LNCAP (cell line): ENCODE measurements around the gene RNF39.

Experiments
- TF ChIP-seq, protein P1 (sequence below): fragments of 450-650 bp; IDR thresholded peaks from 2 replicates; pipeline ENCODE4 v1.5.1; 2017; ENCODE audit warnings: mild to moderate bottlenecking

RNF39 gene

DNA sequence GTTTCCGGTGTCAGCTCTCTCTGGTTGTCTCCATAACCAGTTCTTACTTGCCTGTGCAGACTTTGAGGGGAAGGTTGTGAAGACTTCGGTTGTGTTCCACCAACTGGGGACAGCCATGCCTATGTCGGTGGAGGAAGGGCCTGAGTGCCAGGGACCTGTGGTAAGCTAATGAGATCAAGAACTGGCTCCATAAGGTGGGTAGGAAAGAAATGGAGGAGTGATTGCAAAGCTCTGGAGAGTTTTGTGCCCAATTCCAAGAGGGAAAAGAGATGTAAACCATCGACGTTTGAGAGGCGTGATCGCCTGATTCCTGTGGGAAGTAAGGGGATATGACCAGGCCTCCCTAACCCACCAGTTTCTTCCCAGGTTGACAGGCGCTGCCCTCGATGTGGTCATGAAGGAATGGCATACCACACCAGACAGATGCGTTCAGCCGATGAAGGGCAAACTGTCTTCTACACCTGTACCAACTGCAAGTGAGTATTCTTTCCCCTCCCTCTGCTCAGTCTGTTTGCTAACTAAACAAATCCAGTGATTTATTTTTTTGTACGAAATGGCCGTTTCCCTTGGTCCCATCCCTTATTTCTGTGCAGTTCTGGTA lies 13.6 kb downstream of the RNF39 start:
- TF ChIP-seq, protein P1, sequence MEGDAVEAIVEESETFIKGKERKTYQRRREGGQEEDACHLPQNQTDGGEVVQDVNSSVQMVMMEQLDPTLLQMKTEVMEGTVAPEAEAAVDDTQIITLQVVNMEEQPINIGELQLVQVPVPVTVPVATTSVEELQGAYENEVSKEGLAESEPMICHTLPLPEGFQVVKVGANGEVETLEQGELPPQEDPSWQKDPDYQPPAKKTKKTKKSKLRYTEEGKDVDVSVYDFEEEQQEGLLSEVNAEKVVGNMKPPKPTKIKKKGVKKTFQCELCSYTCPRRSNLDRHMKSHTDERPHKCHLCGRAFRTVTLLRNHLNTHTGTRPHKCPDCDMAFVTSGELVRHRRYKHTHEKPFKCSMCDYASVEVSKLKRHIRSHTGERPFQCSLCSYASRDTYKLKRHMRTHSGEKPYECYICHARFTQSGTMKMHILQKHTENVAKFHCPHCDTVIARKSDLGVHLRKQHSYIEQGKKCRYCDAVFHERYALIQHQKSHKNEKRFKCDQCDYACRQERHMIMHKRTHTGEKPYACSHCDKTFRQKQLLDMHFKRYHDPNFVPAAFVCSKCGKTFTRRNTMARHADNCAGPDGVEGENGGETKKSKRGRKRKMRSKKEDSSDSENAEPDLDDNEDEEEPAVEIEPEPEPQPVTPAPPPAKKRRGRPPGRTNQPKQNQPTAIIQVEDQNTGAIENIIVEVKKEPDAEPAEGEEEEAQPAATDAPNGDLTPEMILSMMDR = no peak

DNA sequence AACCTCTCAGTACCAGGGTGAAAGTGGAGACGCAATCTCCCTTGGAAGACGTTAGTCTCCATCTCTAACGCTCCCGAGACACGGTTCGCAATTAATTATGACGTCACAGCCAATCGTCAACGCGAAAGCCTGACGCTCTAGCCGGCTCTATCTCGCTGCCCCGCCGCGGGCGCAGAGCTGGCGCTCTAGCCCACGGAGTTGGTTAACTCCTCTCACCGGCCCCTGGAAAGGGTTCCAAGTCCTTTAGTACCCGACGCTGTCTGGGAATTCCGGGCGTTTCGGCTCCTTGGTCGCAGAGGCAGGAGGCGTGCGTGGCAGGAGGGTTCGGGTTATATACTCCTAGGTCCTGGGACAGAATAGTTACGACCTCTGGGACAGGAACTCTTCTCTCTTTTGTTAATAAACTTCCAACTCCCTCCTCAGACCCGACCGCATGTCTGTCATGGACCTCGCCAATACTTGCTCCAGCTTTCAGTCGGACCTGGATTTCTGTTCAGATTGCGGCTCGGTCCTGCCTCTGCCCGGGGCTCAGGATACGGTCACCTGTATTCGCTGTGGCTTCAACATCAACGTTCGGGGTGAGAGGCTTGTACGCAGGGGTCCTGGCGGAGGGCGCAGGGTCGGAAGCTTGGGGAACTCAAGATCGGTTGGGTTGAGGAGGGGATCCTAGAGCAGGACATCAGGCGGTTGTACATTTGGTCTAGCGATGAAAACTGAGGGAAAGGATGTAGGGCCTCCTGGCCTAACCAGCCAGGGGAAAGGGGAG lies 14.3 kb downstream of the RNF39 start, which contains the start of gene POLR1H:
POLR1H (plus strand) TSS at position 174 of the 766 bp plus-strand sequence; CDS start at position 434, 260 bp downstream.
- TF ChIP-seq, protein P1 = no peak

DNA sequence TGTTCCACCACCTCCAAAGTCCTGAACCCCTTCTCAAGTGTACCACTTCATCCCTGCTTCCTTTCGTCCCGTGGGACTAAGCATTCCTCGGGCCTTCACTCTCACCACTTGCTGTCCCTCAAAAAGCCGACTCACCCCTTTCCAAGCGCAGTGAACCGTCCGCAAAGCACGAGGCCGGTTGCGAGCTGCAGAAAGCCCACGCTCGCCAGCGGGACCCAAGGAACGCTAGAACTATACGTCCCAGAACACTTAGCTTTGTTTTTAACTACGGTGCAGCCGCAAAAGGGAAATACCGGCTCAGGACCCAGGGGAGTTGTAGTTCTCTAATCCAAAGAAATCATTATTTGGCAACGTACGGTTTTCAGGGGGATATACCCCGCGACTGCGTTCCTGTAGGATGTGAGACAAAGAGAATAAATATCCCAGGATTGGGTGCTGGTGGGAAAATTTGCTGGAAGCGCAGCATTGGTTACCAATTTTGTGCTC lies 14.9 kb downstream of the RNF39 start:
- TF ChIP-seq, protein P1 = no peak

DNA sequence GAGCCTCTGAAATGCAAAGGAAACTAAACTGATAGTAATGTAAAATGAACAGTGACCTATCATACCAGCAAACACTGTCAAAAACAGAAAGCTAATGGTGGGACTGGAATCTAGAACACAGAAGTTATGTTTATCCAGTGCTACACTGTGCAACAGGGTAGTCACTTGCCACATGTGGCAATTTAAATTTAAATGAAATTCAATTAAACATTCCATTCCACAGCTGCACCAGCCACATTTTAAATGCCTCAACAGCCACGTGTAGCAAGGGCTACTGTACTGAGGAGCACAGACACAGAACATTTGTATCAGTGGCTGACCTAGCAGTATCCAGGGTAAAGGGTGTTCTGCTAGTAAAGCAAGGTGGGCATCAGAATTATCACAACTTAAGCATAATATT lies 20.1 kb downstream of the RNF39 start:
- TF ChIP-seq, protein P1 = no peak

DNA sequence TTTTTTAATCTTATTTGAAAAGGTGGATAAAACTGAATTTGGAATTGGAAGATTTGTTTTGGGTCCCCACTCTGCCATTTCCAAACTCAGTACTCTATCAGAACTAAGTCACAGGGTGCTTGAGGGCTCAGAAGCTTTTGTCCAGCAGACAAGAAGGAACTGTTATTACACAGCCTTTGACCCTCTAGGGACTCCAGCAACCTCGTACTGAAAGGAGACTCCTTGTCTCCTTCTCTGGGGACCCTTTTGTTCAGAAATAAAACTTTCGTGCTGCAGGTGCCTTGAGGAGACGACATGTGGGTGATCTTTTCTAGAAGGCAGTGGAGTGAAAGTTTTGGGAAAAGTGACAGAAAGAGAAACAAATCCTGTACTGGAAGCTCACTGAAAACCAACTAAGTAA lies 21.9 kb downstream of the RNF39 start:
- TF ChIP-seq, protein P1 = no peak

DNA sequence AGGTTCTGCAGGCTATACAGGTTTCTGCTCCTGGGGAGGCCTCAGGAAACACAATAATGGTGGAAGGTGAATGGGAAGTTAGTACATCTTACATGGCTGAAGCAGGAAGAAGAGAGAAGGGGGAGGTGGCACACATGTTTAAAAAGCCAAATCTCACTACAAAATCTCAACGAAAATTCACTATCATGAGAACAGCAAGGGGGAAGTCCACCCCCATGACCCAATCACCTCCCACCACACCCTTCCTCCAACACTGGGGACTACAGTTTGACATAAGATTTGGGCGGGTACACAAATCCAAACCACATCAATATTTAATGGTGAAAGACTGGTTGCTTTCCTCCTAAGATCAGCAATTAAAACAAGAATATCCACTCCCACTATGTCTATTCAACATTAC lies 28.3 kb downstream of the RNF39 start:
- TF ChIP-seq, protein P1 = no peak

DNA sequence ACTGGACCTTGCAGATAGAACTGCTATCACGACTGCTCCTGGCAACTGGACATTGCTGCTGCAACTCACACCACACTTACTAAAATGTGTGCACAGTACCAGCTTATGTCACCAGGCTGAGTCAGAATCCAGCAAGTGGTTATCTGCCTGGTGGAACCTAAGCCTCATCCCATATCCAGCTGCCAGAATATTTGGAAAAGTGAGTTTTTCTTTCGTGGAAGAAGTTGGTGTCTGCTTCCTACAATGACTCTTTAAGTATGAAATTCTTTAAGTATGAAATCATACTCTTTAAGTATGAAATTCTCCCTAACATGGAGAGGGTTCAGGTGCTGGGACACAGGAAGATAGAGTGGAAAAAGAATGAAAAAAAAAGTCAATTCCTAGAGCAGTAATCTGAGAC lies 30.9 kb downstream of the RNF39 start:
- TF ChIP-seq, protein P1 = no peak
